Right ventricle myocardium superior (tissue), 1 donor: ENCODE results near the gene ZFX. TPM values are rescaled to one million over a fixed set of nuclear protein-coding genes. Genes with fewer than 3 reads are reported as not detected.

ENCODE experiments used
- ATAC-seq: fragments of 200-7000 bp; cut with Tn5 transposase; one replicate; pipeline ENCODE4 v1.9.1; 2020; ENCODE audit warnings: mild to moderate bottlenecking; ENCODE audit not compliant: poor library complexity
- DNase-seq: peaks from one replicate; pipeline ENCODE4 v3.0.0-alpha.2; 2020
- intact Hi-C: fragments of 100-400 bp; cut with DNase I; formaldehyde crosslinking; loops from one replicate; pipeline ENCODE4 v1.11.2; 2022
- total RNA-seq: library from RNA; stranded (reverse); fragmentation: NEBNext Ultra II Directional; extraction: Animal tissue kit (Norgen Biotek cat#: 25700); gene quantifications from one replicate; pipeline ENCODE4 v1.2.1, GENCODE V29; 2021
- donor health status: DM: no; HTN: yes; CAD: no; lungs with severe emphysema.

ZFX gene
- total RNA-seq, 1 donor from 2014 or later, result 32.9 TPM

GRCh38 chrX:24186483-24186882 is 37.0 kb downstream of the ZFX start:
- ATAC-seq (no peak), DNase-seq (no peak)
- intact Hi-C loops, result no loop called here

GRCh38 chrX:24186986-24187385 is 37.5 kb downstream of the ZFX start:
- intact Hi-C loops, result no loop called here
- ATAC-seq (no peak), DNase-seq (no peak)

- DNase-seq (no peak), ATAC-seq (no peak)
- intact Hi-C loops, result no loop called here
Observed at GRCh38 chrX:24189490-24189889, 40.0 kb downstream of the ZFX start.

- DNase-seq (no peak), ATAC-seq (no peak)
- intact Hi-C loops, result no loop called here
Observed at GRCh38 chrX:24190500-24191156, 41.1 kb downstream of the ZFX start.

GRCh38 chrX:24196509-24196908 is 47.0 kb downstream of the ZFX start:
- no peak for DNase-seq
- ATAC-seq, result no peak
- intact Hi-C loops, result no loop called here

- ATAC-seq (no peak), DNase-seq (no peak)
- intact Hi-C loops, result no loop called here
Observed at GRCh38 chrX:24198101-24198500, 48.6 kb downstream of the ZFX start.

- DNase-seq, result no peak
- ATAC-seq, result no peak
- intact Hi-C loops, result no loop called here
Observed at GRCh38 chrX:24200133-24200532, 50.6 kb downstream of the ZFX start.

GRCh38 chrX:24201216-24201615 is 51.7 kb downstream of the ZFX start:
- intact Hi-C loops, result no loop called here
- no peak for ATAC-seq
- DNase-seq, result no peak

GRCh38 chrX:24202465-24203031 is 53.0 kb downstream of the ZFX start:
- intact Hi-C loops, result no loop called here
- ATAC-seq (no peak), DNase-seq (no peak)

GRCh38 chrX:24203072-24203808 is 53.7 kb downstream of the ZFX start:
- intact Hi-C loops, result no loop called here
- DNase-seq, result no peak
- no peak for ATAC-seq

GRCh38 chrX:24204331-24204730 is 54.8 kb downstream of the ZFX start:
- DNase-seq, result no peak
- intact Hi-C loops, result no loop called here
- ATAC-seq, result no peak

- intact Hi-C loops, result no loop called here
- DNase-seq (no peak), ATAC-seq (no peak)
Observed at GRCh38 chrX:24204958-24205357, 55.4 kb downstream of the ZFX start.

GRCh38 chrX:24207826-24208225 is 58.3 kb downstream of the ZFX start:
- intact Hi-C loops, result no loop called here
- ATAC-seq (no peak), DNase-seq (no peak)

- no peak for DNase-seq
- no peak for ATAC-seq
- intact Hi-C loops, result no loop called here
Observed at GRCh38 chrX:24208496-24209240, 59.1 kb downstream of the ZFX start.

- intact Hi-C loops, result no loop called here
- DNase-seq, result no peak
- no peak for ATAC-seq
Observed at GRCh38 chrX:24210190-24210589, 60.7 kb downstream of the ZFX start.

GRCh38 chrX:24214568-24214967 is 65.0 kb downstream of the ZFX start:
- no peak for DNase-seq
- no peak for ATAC-seq
- intact Hi-C loops, result no loop called here

- intact Hi-C loops, result no loop called here
- ATAC-seq, result no peak
- no peak for DNase-seq
Observed at GRCh38 chrX:24215272-24215671, 65.7 kb downstream of the ZFX start.

- intact Hi-C loops, result no loop called here
- no peak for DNase-seq
Observed at GRCh38 chrX:24216037-24216436, 66.5 kb downstream of the ZFX start.

GRCh38 chrX:24216827-24217226 is 67.3 kb downstream of the ZFX start:
- ATAC-seq (no peak), DNase-seq (no peak)
- intact Hi-C loops, result no loop called here

More at GRCh38 chrX:24216037-24216436, 66.5 kb downstream of the ZFX start:
- no peak for ATAC-seq

- intact Hi-C loops, result no loop called here
- ATAC-seq, result no peak
- no peak for DNase-seq
Observed at GRCh38 chrX:24219320-24219719, 69.8 kb downstream of the ZFX start.
